Endodermal cell (in vitro differentiated cells): ENCODE measurements around the gene FYCO1. TPM values are rescaled to one million over a fixed set of nuclear protein-coding genes. Genes with fewer than 3 reads are reported as not detected.

ENCODE experiments used
- DNase-seq: peaks from one replicate; pipeline ENCODE4 v3.0.0-alpha.2; 2017
- H3K27ac ChIP-seq: 2 replicates; pipeline ENCODE4 v1.5.1; 2013; ENCODE audit warnings: mild to moderate bottlenecking, low read depth, low read length, moderate library complexity
- H3K27me3 ChIP-seq: 2 replicates; pipeline ENCODE4 v1.6.1; 2013; ENCODE audit warnings: mild to moderate bottlenecking, low read length, moderate library complexity; ENCODE audit not compliant: insufficient read depth, control insufficient read depth, poor library complexity, severe bottlenecking
- H3K36me3 ChIP-seq: 2 replicates; pipeline ENCODE4 v1.7.0; 2013; ENCODE audit warnings: mild to moderate bottlenecking, low read length, moderate library complexity; ENCODE audit not compliant: control insufficient read depth, insufficient read depth
- H3K4me1 ChIP-seq: one replicate; pipeline ENCODE4 v1.7.0; 2013; ENCODE audit warnings: low read length; ENCODE audit not compliant: control insufficient read depth, insufficient read depth
- H3K4me3 ChIP-seq: 2 replicates; pipeline ENCODE4 v1.5.1; 2013; ENCODE audit warnings: mild to moderate bottlenecking, low read length, moderate library complexity
- H3K9ac ChIP-seq: 2 replicates; pipeline ENCODE4 v1.6.1; 2013; ENCODE audit warnings: mild to moderate bottlenecking, low read length, moderate library complexity; ENCODE audit not compliant: poor library complexity, severe bottlenecking; ENCODE audit errors: extremely low read depth
- H3K9me3 ChIP-seq: 2 replicates; pipeline ENCODE4 v1.6.1; 2013; ENCODE audit warnings: mild to moderate bottlenecking, low read length, moderate library complexity; ENCODE audit not compliant: control insufficient read depth
- H3K27ac Mint-ChIP-seq: 2 replicates; pipeline ENCODE4 v1.8.0; 2020; ENCODE audit warnings: mixed read lengths
- H3K27me3 Mint-ChIP-seq: 2 replicates; pipeline ENCODE4 v1.8.0; 2021; ENCODE audit warnings: mild to moderate bottlenecking, mixed read lengths; ENCODE audit not compliant: insufficient read depth
- H3K36me3 Mint-ChIP-seq: 2 replicates; pipeline ENCODE4 v1.8.0; 2020; ENCODE audit warnings: low read depth, mixed read lengths
- H3K4me1 Mint-ChIP-seq: 2 replicates; pipeline ENCODE4 v1.8.0; 2020; ENCODE audit warnings: mixed read lengths
- H3K4me3 Mint-ChIP-seq: 2 replicates; pipeline ENCODE4 v1.8.0; 2020; ENCODE audit warnings: mild to moderate bottlenecking, moderate library complexity, mixed read lengths
- H3K9me3 Mint-ChIP-seq: 2 replicates; pipeline ENCODE4 v1.8.0; 2020; ENCODE audit warnings: mild to moderate bottlenecking, mixed read lengths
- CTCF ChIP-seq: fragments of 200-600 bp; sonication (generic); conservative IDR thresholded peaks from 2 replicates; pipeline ENCODE4 v1.5.0; 2021; ENCODE audit warnings: antibody characterized with exemption, mild to moderate bottlenecking
- WGBS, 2 experiments: methylation state at CpG; one replicate each; pipeline versions ENCODE4 v1.1.5 to v1.1.7; 2013; ENCODE audit warnings: missing lambda C conversion rate in 2 of 2, mixed read lengths in 1 of 2; ENCODE audit not compliant: insufficient coverage in 1 of 2, insufficient read length in 1 of 2; 5-methylcytosine and 5-hydroxymethylcytosine counted together
- total RNA-seq, 2 donors: library from RNA; stranded (reverse); fragmentation: NEBNext Ultra II Directional in 1 of 2; extraction: Animal tissue kit (Norgen Biotek cat#: 25700) in 1 of 2; gene quantifications; 2 replicates in 1 of 2; 3 replicates in 1 of 2; pipeline ENCODE4 v1.2.1, GENCODE V29; 2021

FYCO1 gene
- total RNA-seq, 2 donors from 2014 or later, result 11.3 to 11.8 TPM

- H3K27ac ChIP-seq, result no peak overlapping the region
- peaks cover 37% of the 10 kb centered on the region for H3K36me3 Mint-ChIP-seq
- WGBS, 2 experiments, result 83 to 92% methylated on average over 3 to 4 of the region's 4 CpGs
Measured at GRCh38 chr3:45933591-45933990, 62.0 kb downstream of the FYCO1 start.

DNA sequence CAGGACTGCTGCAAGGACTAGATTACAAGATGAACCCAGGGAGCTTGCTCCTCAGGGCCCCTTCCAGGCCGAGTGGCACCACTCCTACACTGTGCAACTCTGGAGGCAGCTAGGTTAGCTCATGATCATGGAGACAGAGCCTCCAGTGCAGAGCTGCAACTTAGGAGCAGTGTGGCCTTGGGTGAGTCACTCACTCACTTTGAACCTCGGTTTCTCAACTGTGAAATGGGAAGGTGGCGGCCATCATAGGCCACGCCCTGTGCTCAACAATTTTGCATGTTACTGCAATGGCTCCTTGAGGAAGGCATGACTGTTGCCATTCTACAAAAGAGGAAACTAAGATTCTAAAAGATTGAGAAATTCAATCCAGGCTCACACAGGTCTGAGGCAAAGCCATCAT is 63.5 kb downstream of the FYCO1 start:
- no peaks in the 10 kb centered on the region for H3K4me1 Mint-ChIP-seq
- Histone ChIP-seq H3K36me3 (peaks cover 23% of the 10 kb centered on the region), H3K27ac (no peak overlapping the region), H3K4me3 (no peak overlapping the region), H3K27me3 (no peaks in the 10 kb centered on the region), H3K9ac (no peak overlapping the region), H3K4me1 (no peaks in the 10 kb centered on the region), H3K9me3 (no peaks in the 10 kb centered on the region)
- H3K27me3 Mint-ChIP-seq, result no peaks in the 10 kb centered on the region
- H3K9me3 Mint-ChIP-seq, result no peaks in the 10 kb centered on the region
- DNase-seq, result no peak
- peaks cover 47% of the 10 kb centered on the region for H3K36me3 Mint-ChIP-seq
- no peak overlapping the region for H3K27ac Mint-ChIP-seq
- H3K4me3 Mint-ChIP-seq, result no peak overlapping the region
- WGBS, 2 experiments, result 78 to 90% methylated on average over 4 of the region's 4 CpGs
- TF ChIP-seq CTCF, result no peak

More at GRCh38 chr3:45933591-45933990, 62.0 kb downstream of the FYCO1 start:
- no peak overlapping the region for H3K4me3 ChIP-seq
- no peaks in the 10 kb centered on the region for H3K4me1 ChIP-seq
- H3K36me3 ChIP-seq, result peaks cover 17% of the 10 kb centered on the region
- Mint-ChIP-seq H3K9me3 (no peaks in the 10 kb centered on the region), H3K4me1 (no peaks in the 10 kb centered on the region), H3K27ac (no peak overlapping the region), H3K27me3 (no peaks in the 10 kb centered on the region), H3K4me3 (no peak overlapping the region)
- no peak for TF ChIP-seq CTCF
- no peak for DNase-seq
- H3K9me3 ChIP-seq, result no peaks in the 10 kb centered on the region
- H3K9ac ChIP-seq, result no peak overlapping the region
- no peaks in the 10 kb centered on the region for H3K27me3 ChIP-seq

DNA sequence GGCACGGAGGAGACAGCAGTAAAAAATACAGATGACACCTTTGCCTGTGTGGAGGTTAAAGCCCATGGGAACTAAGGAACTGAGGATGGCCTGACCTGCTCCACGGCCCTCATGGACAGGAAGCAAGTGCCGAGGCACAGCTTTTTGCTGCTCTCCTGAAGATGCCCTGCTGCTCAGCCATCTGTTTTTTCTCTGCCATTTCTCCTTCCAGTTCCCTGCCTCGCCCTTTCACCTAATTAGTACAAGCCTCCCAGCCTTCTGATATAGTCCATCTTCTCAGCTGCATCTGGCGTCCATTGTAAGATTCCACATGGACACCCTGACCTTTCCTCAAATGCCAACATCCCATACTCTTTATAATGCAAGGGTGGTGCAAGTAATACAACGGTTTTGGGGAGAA is 64.1 kb downstream of the FYCO1 start:
- 87 to 92% methylated on average over 5 to 6 of the region's 6 CpGs for whole genome bisulfite sequencing, 2 experiments
- no peaks in the 10 kb centered on the region for H3K27me3 Mint-ChIP-seq
- no peaks in the 10 kb centered on the region for H3K9me3 Mint-ChIP-seq
- no peak overlapping the region for H3K4me3 Mint-ChIP-seq
- Histone ChIP-seq H3K4me1 (no peaks in the 10 kb centered on the region), H3K27ac (no peak overlapping the region), H3K36me3 (peaks cover 24% of the 10 kb centered on the region), H3K4me3 (no peak overlapping the region), H3K27me3 (no peaks in the 10 kb centered on the region), H3K9me3 (no peaks in the 10 kb centered on the region), H3K9ac (no peak overlapping the region)
- no peak for TF ChIP-seq CTCF
- H3K27ac Mint-ChIP-seq, result no peak overlapping the region
- no peak for DNase-seq
- H3K4me1 Mint-ChIP-seq, result no peaks in the 10 kb centered on the region
- peaks cover 52% of the 10 kb centered on the region for H3K36me3 Mint-ChIP-seq
